HG03045 (cell line): ENCODE data around the gene SLC4A1AP.

ENCODE experiments used
- ATAC-seq: cut with Tn5 transposase; IDR thresholded peaks from one replicate; pipeline ENCODE4 v1.9.1; 2021; ENCODE audit warnings: mild to moderate bottlenecking, moderate library complexity; ENCODE audit not compliant: unreplicated experiment

Gene SLC4A1AP

DNA sequence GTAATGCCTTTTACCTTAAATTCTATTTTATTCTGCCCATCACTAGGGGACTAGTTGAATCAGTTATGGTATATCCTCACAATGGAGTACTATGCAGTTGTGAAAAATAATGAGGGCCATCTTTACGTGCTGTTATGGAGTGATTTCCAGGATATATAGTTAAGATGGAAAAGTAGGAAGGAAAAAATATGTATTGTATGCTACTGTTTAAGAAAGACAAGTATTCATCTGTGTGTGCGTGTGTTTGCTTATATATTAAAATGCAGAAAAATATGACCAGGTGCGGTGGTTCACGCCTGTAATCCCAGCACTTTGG, 75.3 kb downstream of the SLC4A1AP start:
- ATAC-seq = no peak

DNA sequence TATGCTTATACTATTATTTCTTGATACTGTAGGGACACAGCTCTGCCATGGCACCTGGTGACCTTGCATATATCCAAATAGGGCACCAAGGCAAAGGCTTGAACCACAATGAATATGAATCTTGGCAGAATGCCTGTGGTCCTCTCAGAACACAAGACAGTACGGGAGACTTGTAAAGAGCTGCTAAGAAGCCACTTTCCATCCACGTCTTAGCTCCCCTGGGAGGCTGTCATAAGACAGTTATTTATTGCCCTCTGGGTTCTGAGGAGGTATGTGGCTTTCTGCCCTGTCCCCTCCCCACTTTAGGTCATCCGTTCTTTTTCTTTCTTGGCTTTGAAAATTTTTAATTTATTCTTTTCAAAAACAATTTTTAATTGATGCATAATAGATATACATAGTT, 78.0 kb downstream of the SLC4A1AP start:
- no peak for ATAC-seq

DNA sequence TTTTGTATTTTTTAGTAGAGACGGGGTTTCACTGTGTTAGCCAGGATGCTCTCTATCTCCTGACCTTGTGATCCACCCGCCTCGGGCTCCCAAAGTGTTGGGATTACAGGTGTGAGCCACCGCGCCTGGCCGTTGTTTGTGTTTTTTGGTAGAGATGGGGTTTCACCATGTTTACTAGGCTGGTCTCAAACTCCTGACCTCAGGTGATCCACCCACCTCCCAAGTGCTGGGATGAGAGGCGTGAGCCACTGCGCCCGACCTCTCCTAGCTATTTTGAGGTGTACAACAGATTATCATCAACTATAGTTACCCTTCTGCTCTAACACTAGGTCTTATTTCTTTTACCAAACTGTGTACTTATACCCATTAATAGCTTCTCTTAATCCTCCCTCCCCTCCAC, 78.9 kb downstream of the SLC4A1AP start:
- ATAC-seq = no peak
